ENCODE data around the gene PTPN6.

Gene PTPN6

GRCh38 chr12:6923003-6923732 is 28.0 kb upstream of the PTPN6 start:
- Histone ChIP-seq H3K14ac (ENCODE audit: low read length in 2 of 2) (no peak overlapping the region), H2BK5ac (ENCODE audit: low read depth, low read length, poor library complexity, severe bottlenecking) (no peak overlapping the region), H3K23ac (ENCODE audit: low read length in 2 of 2) (no peak overlapping the region), H4K8ac (ENCODE audit: low read length) (no peak overlapping the region), H3K27me3 (ENCODE audit: control insufficient read depth in 1 of 2, insufficient read depth in 1 of 2, low read length in 2 of 2) (no peaks in the 10 kb centered on the region), H4K91ac (ENCODE audit: low read length) (no peak overlapping the region), H3K4me2 (ENCODE audit: low read length, poor library complexity, severe bottlenecking) (no peak overlapping the region), H2BK12ac (ENCODE audit: low read length in 2 of 2) (no peak overlapping the region), H3K4me3 (ENCODE audit: insufficient read depth in 1 of 2, low read depth in 1 of 2, low read length in 2 of 2) (no peak overlapping the region), H3K27ac (ENCODE audit: low read length, poor library complexity, severe bottlenecking) (no peak overlapping the region), H3K9ac (ENCODE audit: low read length) (no peak overlapping the region), H3K4me1 (ENCODE audit: control insufficient read depth, insufficient read depth, low read depth, low read length) (peaks cover 35% of the 10 kb centered on the region), H3K36me3 (ENCODE audit: control insufficient read depth in 1 of 2, insufficient read depth in 2 of 2, low read depth in 1 of 2, low read length in 2 of 2) (peaks cover 4 to 42% of the 10 kb centered on the region in 2 experiments), H3K18ac (ENCODE audit: low read depth in 1 of 2, low read length in 2 of 2) (no peak overlapping the region), H2AK5ac (ENCODE audit: low read length, severe bottlenecking) (no peak overlapping the region), H3K79me1 (replicated peaks; ENCODE audit: low read length, poor library complexity, severe bottlenecking) (no peaks in the 10 kb centered on the region), H2BK120ac (ENCODE audit: low read depth, low read length) (no peak overlapping the region), H3K4ac (ENCODE audit: low read depth in 1 of 2, low read length in 2 of 2) (no peak overlapping the region), H3K9me3 (ENCODE audit: control insufficient read depth, low read length) (no peaks in the 10 kb centered on the region), H2AFZ (ENCODE audit: low read depth, low read length) (no peak overlapping the region), H2BK15ac (ENCODE audit: low read depth, poor library complexity, severe bottlenecking) (no peak overlapping the region)
- whole genome bisulfite sequencing: 92% methylated on average over 6 of the region's 10 CpGs
- DNase-seq: no peak

- Histone ChIP-seq H4K8ac (ENCODE audit: low read length) (no peak overlapping the region), H4K91ac (ENCODE audit: low read length) (no peak overlapping the region), H3K79me1 (replicated peaks; ENCODE audit: low read length, poor library complexity, severe bottlenecking) (no peaks in the 10 kb centered on the region), H2BK120ac (ENCODE audit: low read depth, low read length) (no peak overlapping the region), H3K23ac (ENCODE audit: low read length in 2 of 2) (no peak overlapping the region), H3K4me3 (ENCODE audit: insufficient read depth in 1 of 2, low read depth in 1 of 2, low read length in 2 of 2) (no peak overlapping the region), H3K36me3 (ENCODE audit: control insufficient read depth in 1 of 2, insufficient read depth in 2 of 2, low read depth in 1 of 2, low read length in 2 of 2) (peaks cover 4 to 41% of the 10 kb centered on the region in 2 experiments), H3K4me1 (ENCODE audit: control insufficient read depth, insufficient read depth, low read depth, low read length) (peaks cover 35% of the 10 kb centered on the region), H2BK15ac (ENCODE audit: low read depth, poor library complexity, severe bottlenecking) (no peak overlapping the region), H2BK12ac (ENCODE audit: low read length in 2 of 2) (peak overlapping the region in 1 of 2 experiments; percentile 16), H3K9me3 (ENCODE audit: control insufficient read depth, low read length) (no peaks in the 10 kb centered on the region), H2BK5ac (ENCODE audit: low read depth, low read length, poor library complexity, severe bottlenecking) (no peak overlapping the region), H3K4me2 (ENCODE audit: low read length, poor library complexity, severe bottlenecking) (no peak overlapping the region), H3K27me3 (ENCODE audit: control insufficient read depth in 1 of 2, insufficient read depth in 1 of 2, low read length in 2 of 2) (no peaks in the 10 kb centered on the region), H2AFZ (ENCODE audit: low read depth, low read length) (no peak overlapping the region), H2AK5ac (ENCODE audit: low read length, severe bottlenecking) (no peak overlapping the region), H3K27ac (ENCODE audit: low read length, poor library complexity, severe bottlenecking) (no peak overlapping the region), H3K4ac (ENCODE audit: low read depth in 1 of 2, low read length in 2 of 2) (no peak overlapping the region), H3K9ac (ENCODE audit: low read length) (peak overlapping the region; percentile 91), H3K18ac (ENCODE audit: low read depth in 1 of 2, low read length in 2 of 2) (no peak overlapping the region), H3K14ac (ENCODE audit: low read length in 2 of 2) (no peak overlapping the region)
- no peak for DNase-seq
- WGBS: 87% methylated on average over 6 of the region's 6 CpGs
Observed at GRCh38 chr12:6923851-6924250, 27.3 kb upstream of the PTPN6 start.

- Histone ChIP-seq H2AK5ac (ENCODE audit: low read length, severe bottlenecking) (peak overlapping the region; percentile 91), H3K27ac (ENCODE audit: low read length, poor library complexity, severe bottlenecking) (peak overlapping the region; percentile 93), H3K79me1 (replicated peaks; ENCODE audit: low read length, poor library complexity, severe bottlenecking) (no peaks in the 10 kb centered on the region), H3K18ac (ENCODE audit: low read depth in 1 of 2, low read length in 2 of 2) (peak overlapping the region; percentile 93 to 96), H3K27me3 (ENCODE audit: control insufficient read depth in 1 of 2, insufficient read depth in 1 of 2, low read length in 2 of 2) (no peaks in the 10 kb centered on the region), H3K9me3 (ENCODE audit: control insufficient read depth, low read length) (no peaks in the 10 kb centered on the region), H3K4me2 (ENCODE audit: low read length, poor library complexity, severe bottlenecking) (no peak overlapping the region), H3K14ac (ENCODE audit: low read length in 2 of 2) (peak overlapping the region in 1 of 2 experiments; percentile 68), H3K4me3 (ENCODE audit: insufficient read depth in 1 of 2, low read depth in 1 of 2, low read length in 2 of 2) (peak overlapping the region in 1 of 2 experiments; percentile 84), H2BK5ac (ENCODE audit: low read depth, low read length, poor library complexity, severe bottlenecking) (peak overlapping the region; percentile 10), H3K4me1 (ENCODE audit: control insufficient read depth, insufficient read depth, low read depth, low read length) (peaks cover 39% of the 10 kb centered on the region), H3K36me3 (ENCODE audit: control insufficient read depth in 1 of 2, insufficient read depth in 2 of 2, low read depth in 1 of 2, low read length in 2 of 2) (peaks cover 3 to 28% of the 10 kb centered on the region in 2 experiments), H3K9ac (ENCODE audit: low read length) (peak overlapping the region; percentile 91), H4K8ac (ENCODE audit: low read length) (peak overlapping the region; percentile 78), H4K91ac (ENCODE audit: low read length) (peak overlapping the region; percentile 92), H2BK120ac (ENCODE audit: low read depth, low read length) (peak overlapping the region; percentile 85), H2BK12ac (ENCODE audit: low read length in 2 of 2) (peak overlapping the region; percentile 80 to 84), H2AFZ (ENCODE audit: low read depth, low read length) (no peak overlapping the region), H3K23ac (ENCODE audit: low read length in 2 of 2) (peak overlapping the region in 1 of 2 experiments; percentile 23), H2BK15ac (ENCODE audit: low read depth, poor library complexity, severe bottlenecking) (no peak overlapping the region), H3K4ac (ENCODE audit: low read depth in 1 of 2, low read length in 2 of 2) (peak overlapping the region; percentile 82 to 89)
- WGBS: 33% methylated on average over 1 of the region's 1 CpG
- DNase-seq: no peak
Observed at GRCh38 chr12:6925239-6925539, 26.0 kb upstream of the PTPN6 start.

- Histone ChIP-seq H2BK15ac (ENCODE audit: low read depth, poor library complexity, severe bottlenecking) (peak overlapping the region; percentile 92), H3K27ac (ENCODE audit: low read length, poor library complexity, severe bottlenecking) (peak overlapping the region; percentile 93), H2BK5ac (ENCODE audit: low read depth, low read length, poor library complexity, severe bottlenecking) (peak overlapping the region; percentile 10), H2BK120ac (ENCODE audit: low read depth, low read length) (peak overlapping the region; percentile 85), H3K4me3 (ENCODE audit: insufficient read depth in 1 of 2, low read depth in 1 of 2, low read length in 2 of 2) (peak overlapping the region in 1 of 2 experiments; percentile 84), H2AFZ (ENCODE audit: low read depth, low read length) (peak overlapping the region; percentile 57), H3K4me2 (ENCODE audit: low read length, poor library complexity, severe bottlenecking) (peak overlapping the region; percentile 72), H3K4me1 (ENCODE audit: control insufficient read depth, insufficient read depth, low read depth, low read length) (peaks cover 39% of the 10 kb centered on the region), H3K27me3 (ENCODE audit: control insufficient read depth in 1 of 2, insufficient read depth in 1 of 2, low read length in 2 of 2) (no peaks in the 10 kb centered on the region), H3K14ac (ENCODE audit: low read length in 2 of 2) (peak overlapping the region in 1 of 2 experiments; percentile 68), H3K79me1 (replicated peaks; ENCODE audit: low read length, poor library complexity, severe bottlenecking) (no peaks in the 10 kb centered on the region), H3K9ac (ENCODE audit: low read length) (peak overlapping the region; percentile 91), H4K8ac (ENCODE audit: low read length) (peak overlapping the region; percentile 95), H3K4ac (ENCODE audit: low read depth in 1 of 2, low read length in 2 of 2) (peak overlapping the region; percentile 91 to 98), H4K91ac (ENCODE audit: low read length) (peak overlapping the region; percentile 98), H3K36me3 (ENCODE audit: control insufficient read depth in 1 of 2, insufficient read depth in 2 of 2, low read depth in 1 of 2, low read length in 2 of 2) (peaks cover 3 to 28% of the 10 kb centered on the region in 2 experiments), H3K18ac (ENCODE audit: low read depth in 1 of 2, low read length in 2 of 2) (peak overlapping the region; percentile 93 to 99), H2BK12ac (ENCODE audit: low read length in 2 of 2) (peak overlapping the region; percentile 76 to 80), H2AK5ac (ENCODE audit: low read length, severe bottlenecking) (peak overlapping the region; percentile 95), H3K23ac (ENCODE audit: low read length in 2 of 2) (peak overlapping the region in 1 of 2 experiments; percentile 30), H3K9me3 (ENCODE audit: control insufficient read depth, low read length) (no peaks in the 10 kb centered on the region)
- DNase-seq: peak; percentile 92
- WGBS: 4% methylated on average over 6 of the region's 8 CpGs
Observed at GRCh38 chr12:6925540-6926279, 25.4 kb upstream of the PTPN6 start.
